PFSK-1 (cell line): Measurements from ENCODE around the gene FAM83B.

Experiments
- POLR2AphosphoS5 ChIP-seq: IDR thresholded peaks from 2 replicates; pipeline ENCODE4 v1.6.1; 2012; ENCODE audit warnings: low read depth, mild to moderate bottlenecking, control low read depth, low read length, moderate library complexity
- REST ChIP-seq, 2 experiments: IDR thresholded peaks; 2 replicates each; pipeline versions ENCODE4 v1.6.1 to v1.8.0; 2011 to 2012; ENCODE audit warnings: low read depth in 2 of 2, low read length in 2 of 2, control low read depth in 1 of 2, inconsistent platforms in 1 of 2, mild to moderate bottlenecking in 1 of 2, moderate library complexity in 1 of 2; ENCODE audit not compliant: insufficient read depth in 1 of 2

- no peak for TF ChIP-seq POLR2AphosphoS5
- TF ChIP-seq REST (IDR thresholded peaks at IDR 0.05; ENCODE audit: insufficient read depth in 1 of 2, low read depth in 2 of 2, low read length in 2 of 2): no peak
Observed at GRCh38 chr6:54846857-54847674, 495 bp downstream of the FAM83B start.
